Stimulated activated effector memory CD8-positive, alpha-beta T cell treated with anti-CD3 and anti-CD28 coated beads, Interleukin-12 subunit alpha, Interleukin-12 subunit beta, amount 100 ng/mL, for 72 hours (primary cell): Measurements from ENCODE around the gene SHROOM3.
A peak's percentile ranks its signal among the peaks of the same experiment; 100 is the strongest.

Experiments used
- ATAC-seq: fragments of 150-1000 bp; cut with Tn5 transposase; 2 replicates; pipeline ENCODE4 v1.10.0; 2021
- DNase-seq, 2 donors: peaks; one replicate each; pipeline ENCODE4 v3.0.0; 2021 to 2022; ENCODE audit warnings: low spot score in 2 of 2
- H3K27ac Mint-ChIP-seq: one replicate; pipeline ENCODE4 v1.8.0; 2022; ENCODE audit warnings: mild to moderate bottlenecking, mixed read lengths
- H3K36me3 Mint-ChIP-seq: one replicate; pipeline ENCODE4 v1.8.0; 2022; ENCODE audit warnings: mild to moderate bottlenecking, mixed read lengths
- H3K4me1 Mint-ChIP-seq: one replicate; pipeline ENCODE4 v1.8.0; 2022; ENCODE audit warnings: mixed read lengths
- H3K4me3 Mint-ChIP-seq: one replicate; pipeline ENCODE4 v1.8.0; 2022; ENCODE audit warnings: mild to moderate bottlenecking, mixed read lengths
- H3K9me3 Mint-ChIP-seq: one replicate; pipeline ENCODE4 v1.8.0; 2022; ENCODE audit warnings: mixed read lengths

The SHROOM3 gene

GRCh38 chr4:76641758-76642157, 206.7 kb downstream of the SHROOM3 start:
- no peaks in the 10 kb centered on the region for H3K9me3 Mint-ChIP-seq
- no peak overlapping the region for H3K4me3 Mint-ChIP-seq
- H3K36me3 Mint-ChIP-seq = no peaks in the 10 kb centered on the region
- no peak overlapping the region for H3K27ac Mint-ChIP-seq
- no peak for DNase-seq
- no peaks in the 10 kb centered on the region for H3K4me1 Mint-ChIP-seq
- no peak for ATAC-seq

GRCh38 chr4:76644831-76645485, 209.9 kb downstream of the SHROOM3 start:
- Mint-ChIP-seq H3K9me3 (no peaks in the 10 kb centered on the region), H3K36me3 (no peaks in the 10 kb centered on the region), H3K27ac (no peak overlapping the region), H3K4me3 (no peak overlapping the region), H3K4me1 (no peaks in the 10 kb centered on the region)
- no peak for ATAC-seq
- DNase-seq = no peak

GRCh38 chr4:76649086-76649485, 214.1 kb downstream of the SHROOM3 start:
- Mint-ChIP-seq H3K9me3 (no peaks in the 10 kb centered on the region), H3K4me3 (no peak overlapping the region), H3K36me3 (no peaks in the 10 kb centered on the region), H3K4me1 (no peaks in the 10 kb centered on the region), H3K27ac (no peak overlapping the region)
- ATAC-seq (no peak), DNase-seq (no peak)

- no peak overlapping the region for H3K4me3 Mint-ChIP-seq
- H3K36me3 Mint-ChIP-seq = no peaks in the 10 kb centered on the region
- H3K4me1 Mint-ChIP-seq = no peaks in the 10 kb centered on the region
- no peak for DNase-seq
- no peaks in the 10 kb centered on the region for H3K9me3 Mint-ChIP-seq
- H3K27ac Mint-ChIP-seq = no peak overlapping the region
- ATAC-seq = no peak
Measured at GRCh38 chr4:76651616-76652015, 216.6 kb downstream of the SHROOM3 start.

GRCh38 chr4:76652389-76652788, 217.4 kb downstream of the SHROOM3 start:
- H3K9me3 Mint-ChIP-seq = no peaks in the 10 kb centered on the region
- no peak overlapping the region for H3K27ac Mint-ChIP-seq
- ATAC-seq (no peak), DNase-seq (no peak)
- no peak overlapping the region for H3K4me3 Mint-ChIP-seq
- no peaks in the 10 kb centered on the region for H3K4me1 Mint-ChIP-seq
- H3K36me3 Mint-ChIP-seq = no peaks in the 10 kb centered on the region

- ATAC-seq = no peak
- Mint-ChIP-seq H3K4me1 (no peaks in the 10 kb centered on the region), H3K9me3 (no peaks in the 10 kb centered on the region), H3K36me3 (no peaks in the 10 kb centered on the region), H3K4me3 (no peak overlapping the region), H3K27ac (no peak overlapping the region)
- DNase-seq = no peak
Measured at GRCh38 chr4:76654084-76654483, 219.1 kb downstream of the SHROOM3 start.

- DNase-seq = no peak
- Mint-ChIP-seq H3K4me3 (no peak overlapping the region), H3K27ac (no peak overlapping the region), H3K4me1 (no peaks in the 10 kb centered on the region), H3K9me3 (no peaks in the 10 kb centered on the region), H3K36me3 (no peaks in the 10 kb centered on the region)
- ATAC-seq = no peak
Measured at GRCh38 chr4:76654791-76655190, 219.8 kb downstream of the SHROOM3 start.

- Mint-ChIP-seq H3K9me3 (no peaks in the 10 kb centered on the region), H3K36me3 (no peaks in the 10 kb centered on the region), H3K4me3 (no peak overlapping the region), H3K27ac (no peak overlapping the region), H3K4me1 (no peaks in the 10 kb centered on the region)
- DNase-seq (no peak), ATAC-seq (no peak)
Measured at GRCh38 chr4:76655566-76656479, 220.8 kb downstream of the SHROOM3 start.

- ATAC-seq = no peak
- no peak for DNase-seq
- Mint-ChIP-seq H3K27ac (no peak overlapping the region), H3K4me3 (no peak overlapping the region), H3K4me1 (no peaks in the 10 kb centered on the region), H3K9me3 (no peaks in the 10 kb centered on the region), H3K36me3 (no peaks in the 10 kb centered on the region)
Measured at GRCh38 chr4:76657443-76657842, 222.4 kb downstream of the SHROOM3 start.

- Mint-ChIP-seq H3K9me3 (no peaks in the 10 kb centered on the region), H3K4me1 (no peaks in the 10 kb centered on the region), H3K27ac (no peak overlapping the region), H3K36me3 (no peaks in the 10 kb centered on the region), H3K4me3 (no peak overlapping the region)
- no peak for DNase-seq
- peak; percentile 29 for ATAC-seq
Measured at GRCh38 chr4:76658231-76659102, 223.4 kb downstream of the SHROOM3 start.

GRCh38 chr4:76659103-76659490, 224.1 kb downstream of the SHROOM3 start:
- DNase-seq (no peak), ATAC-seq (no peak)
- no peak overlapping the region for H3K4me3 Mint-ChIP-seq
- H3K36me3 Mint-ChIP-seq = no peaks in the 10 kb centered on the region
- no peak overlapping the region for H3K27ac Mint-ChIP-seq
- no peaks in the 10 kb centered on the region for H3K4me1 Mint-ChIP-seq
- no peaks in the 10 kb centered on the region for H3K9me3 Mint-ChIP-seq

GRCh38 chr4:76663824-76664223, 228.8 kb downstream of the SHROOM3 start:
- ATAC-seq = no peak
- H3K9me3 Mint-ChIP-seq = no peaks in the 10 kb centered on the region
- no peaks in the 10 kb centered on the region for H3K4me1 Mint-ChIP-seq
- H3K4me3 Mint-ChIP-seq = no peak overlapping the region
- DNase-seq = no peak
- H3K27ac Mint-ChIP-seq = no peak overlapping the region
- no peaks in the 10 kb centered on the region for H3K36me3 Mint-ChIP-seq

GRCh38 chr4:76665153-76665552, 230.1 kb downstream of the SHROOM3 start:
- Mint-ChIP-seq H3K27ac (no peak overlapping the region), H3K36me3 (no peaks in the 10 kb centered on the region), H3K9me3 (no peaks in the 10 kb centered on the region), H3K4me3 (no peak overlapping the region), H3K4me1 (no peaks in the 10 kb centered on the region)
- no peak for DNase-seq
- no peak for ATAC-seq

GRCh38 chr4:76665721-76666120, 230.7 kb downstream of the SHROOM3 start:
- Mint-ChIP-seq H3K27ac (no peak overlapping the region), H3K36me3 (no peaks in the 10 kb centered on the region), H3K9me3 (no peaks in the 10 kb centered on the region), H3K4me3 (no peak overlapping the region), H3K4me1 (no peaks in the 10 kb centered on the region)
- DNase-seq (no peak), ATAC-seq (no peak)

- Mint-ChIP-seq H3K9me3 (no peaks in the 10 kb centered on the region), H3K27ac (no peak overlapping the region), H3K36me3 (no peaks in the 10 kb centered on the region), H3K4me3 (no peak overlapping the region), H3K4me1 (no peaks in the 10 kb centered on the region)
- peak; percentile 61 for ATAC-seq
- no peak for DNase-seq
Measured at GRCh38 chr4:76666944-76667532, 232.0 kb downstream of the SHROOM3 start.
